Neutrophil (primary cell): ENCODE data around the gene OR6S1.

Experiments
- H3K27ac ChIP-seq: fragments of 200-600 bp; sonication (generic); 2 replicates; pipeline ENCODE4 v1.5.1; 2016; ENCODE audit warnings: mild to moderate bottlenecking, moderate library complexity
- H3K27me3 ChIP-seq: fragments of 200-600 bp; sonication (generic); 2 replicates; pipeline ENCODE4 v1.6.0; 2016; ENCODE audit warnings: mild to moderate bottlenecking
- H3K36me3 ChIP-seq: fragments of 200-600 bp; sonication (generic); 2 replicates; pipeline ENCODE4 v1.5.1; 2017
- H3K4me1 ChIP-seq, 2 experiments: fragments of 200-600 bp in 1 of 2; sonication (generic) in 1 of 2; 1 replicate in 1 of 2; 2 replicates in 1 of 2; pipeline versions ENCODE4 v1.5.1 to v1.6.1; 2013 to 2016; ENCODE audit warnings: low read depth in 1 of 2, low read length in 1 of 2, mild to moderate bottlenecking in 1 of 2, moderate library complexity in 1 of 2; ENCODE audit not compliant: control insufficient read depth in 1 of 2, insufficient read depth in 1 of 2
- H3K4me3 ChIP-seq, 2 experiments: fragments of 200-600 bp in 1 of 2; sonication (generic) in 1 of 2; 1 replicate in 1 of 2; 2 replicates in 1 of 2; pipeline ENCODE4 v1.5.1; 2013 to 2016; ENCODE audit warnings: low read depth in 1 of 2, low read length in 1 of 2, mild to moderate bottlenecking in 1 of 2, moderate library complexity in 1 of 2
- H3K9me3 ChIP-seq: fragments of 200-600 bp; sonication (generic); 2 replicates; pipeline ENCODE4 v1.5.1; 2016
- CTCF ChIP-seq: fragments of 200-600 bp; sonication (generic); IDR thresholded peaks from 2 replicates; pipeline ENCODE4 v1.5.1; 2016; ENCODE audit warnings: antibody characterized with exemption

OR6S1 gene

GRCh38 chr14:20658246-20658645 is 16.8 kb upstream of the OR6S1 start:
- Histone ChIP-seq H3K4me3 (no peak overlapping the region), H3K27me3 (peaks cover 98% of the 10 kb centered on the region), H3K36me3 (no peaks in the 10 kb centered on the region), H3K4me1 (peaks cover 5 to 6% of the 10 kb centered on the region in 2 experiments), H3K9me3 (no peaks in the 10 kb centered on the region), H3K27ac (no peak overlapping the region)
- no peak for TF ChIP-seq CTCF

GRCh38 chr14:20657216-20658211 is 16.0 kb upstream of the OR6S1 start:
- Histone ChIP-seq H3K36me3 (no peaks in the 10 kb centered on the region), H3K9me3 (no peaks in the 10 kb centered on the region), H3K27me3 (peaks cover 98% of the 10 kb centered on the region), H3K4me1 (no peaks in the 10 kb centered on the region), H3K4me3 (no peak overlapping the region), H3K27ac (no peak overlapping the region)
- TF ChIP-seq CTCF, result no peak

DNA sequence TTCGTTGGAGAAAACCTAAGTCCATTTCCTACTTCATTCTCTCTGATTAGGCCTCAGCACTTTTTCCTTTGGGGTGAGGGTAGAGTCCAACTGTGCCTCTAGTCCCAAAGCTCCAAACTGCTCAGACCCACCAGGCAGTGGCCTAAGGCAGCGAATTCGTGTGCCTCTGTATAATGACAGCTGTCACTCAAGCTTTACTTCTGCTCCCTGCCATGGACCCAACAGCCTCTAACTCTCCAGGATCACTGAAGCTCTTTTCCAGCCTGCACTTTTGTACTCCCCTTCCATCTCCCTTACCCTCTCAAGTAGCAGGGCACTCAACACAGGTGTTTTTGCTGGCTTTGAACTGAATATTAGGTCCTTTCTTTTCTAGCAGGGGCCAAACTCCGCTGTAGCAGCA is 14.8 kb upstream of the OR6S1 start:
- Histone ChIP-seq H3K9me3 (no peaks in the 10 kb centered on the region), H3K4me3 (no peak overlapping the region), H3K27me3 (peaks cover 98% of the 10 kb centered on the region), H3K36me3 (no peaks in the 10 kb centered on the region), H3K27ac (no peak overlapping the region), H3K4me1 (no peaks in the 10 kb centered on the region)
- no peak for TF ChIP-seq CTCF

DNA sequence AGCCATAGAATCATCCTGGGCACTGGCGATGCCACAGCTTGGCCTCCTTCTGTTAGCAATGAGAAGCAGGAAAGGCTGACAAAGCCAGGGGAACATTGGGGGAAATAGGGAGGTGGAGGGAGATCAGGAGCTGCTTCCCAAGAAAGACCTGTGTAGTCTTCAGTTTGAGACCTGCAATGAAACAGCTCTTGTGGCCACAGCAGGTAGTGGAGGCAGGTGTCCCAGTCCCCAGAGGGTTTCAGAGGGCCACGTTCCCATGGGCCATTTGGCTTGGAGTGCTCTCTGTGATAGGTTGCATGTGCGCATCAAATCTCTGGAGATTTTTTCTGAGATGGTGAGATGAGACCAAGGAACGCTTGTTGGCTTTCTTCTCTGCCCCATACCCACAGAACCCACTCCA is 14.4 kb upstream of the OR6S1 start:
- no peaks in the 10 kb centered on the region for H3K9me3 ChIP-seq
- H3K27me3 ChIP-seq, result peaks cover 98% of the 10 kb centered on the region
- no peaks in the 10 kb centered on the region for H3K4me1 ChIP-seq
- no peak overlapping the region for H3K4me3 ChIP-seq
- H3K27ac ChIP-seq, result no peak overlapping the region
- TF ChIP-seq CTCF, result no peak
- no peaks in the 10 kb centered on the region for H3K36me3 ChIP-seq

GRCh38 chr14:20652996-20653975 is 11.8 kb upstream of the OR6S1 start:
- TF ChIP-seq CTCF, result no peak
- H3K4me1 ChIP-seq, result no peaks in the 10 kb centered on the region
- H3K27me3 ChIP-seq, result peaks cover 100% of the 10 kb centered on the region
- no peak overlapping the region for H3K4me3 ChIP-seq
- no peak overlapping the region for H3K27ac ChIP-seq
- H3K9me3 ChIP-seq, result no peaks in the 10 kb centered on the region
- no peaks in the 10 kb centered on the region for H3K36me3 ChIP-seq
